NCI-H1105 (cell line): Measurements from ENCODE around the gene FBXO31.
"Not testable (repeated sequence)": the region's sequence is repeated elsewhere in the genome, so short reads cannot be mapped to it uniquely, and the experiment has no call there.

Source experiments
- DNase-seq: peaks from one replicate; lab custom pipeline; 2025; lab: John Stamatoyannopoulos, UW

The FBXO31 gene

DNA sequence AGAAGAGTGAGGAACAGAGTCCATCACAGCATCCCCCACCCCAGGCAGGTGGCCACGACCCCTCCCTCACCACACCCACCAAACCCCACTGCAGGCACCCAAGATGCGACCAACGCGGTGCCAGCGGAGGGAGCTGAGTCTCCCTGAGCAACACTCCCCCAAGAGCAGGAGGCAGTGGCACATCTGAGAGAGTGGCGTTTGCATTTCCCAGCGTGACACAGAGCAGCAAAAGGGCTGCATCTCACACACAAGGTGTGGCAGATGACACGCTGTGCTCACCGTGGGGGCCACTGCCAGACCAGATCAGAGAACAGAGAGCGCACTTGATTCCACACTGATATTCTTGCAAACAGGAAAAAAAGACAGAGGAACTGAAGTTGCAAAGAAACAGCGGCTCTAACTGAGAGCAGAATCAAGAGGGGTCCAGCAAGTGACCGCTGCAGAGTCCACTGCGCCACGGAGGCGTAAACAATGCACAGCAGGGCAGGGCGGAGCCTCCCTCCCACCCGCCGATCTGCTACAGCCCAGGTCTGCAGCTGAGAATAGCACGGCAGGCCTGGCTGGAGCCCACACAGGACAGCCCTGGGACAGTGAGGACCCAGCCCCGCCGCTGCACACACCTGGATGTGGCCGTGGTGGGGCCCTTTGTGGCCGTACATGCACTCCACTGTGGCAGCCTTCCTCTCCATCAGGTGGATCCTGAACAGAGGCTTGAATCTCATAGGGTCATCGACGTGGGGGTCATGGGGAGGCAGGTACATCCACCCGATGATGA is 40.4 kb downstream of the FBXO31 start:
- no peak for DNase-seq

GRCh38 chr16:87342504-87342903 is 41.1 kb downstream of the FBXO31 start:
- DNase-seq: no peak

- DNase-seq: no peak
Observed at GRCh38 chr16:87340198-87340597, 43.4 kb downstream of the FBXO31 start.

GRCh38 chr16:87339724-87340105 is 43.9 kb downstream of the FBXO31 start:
- DNase-seq: not testable (repeated sequence)

DNA sequence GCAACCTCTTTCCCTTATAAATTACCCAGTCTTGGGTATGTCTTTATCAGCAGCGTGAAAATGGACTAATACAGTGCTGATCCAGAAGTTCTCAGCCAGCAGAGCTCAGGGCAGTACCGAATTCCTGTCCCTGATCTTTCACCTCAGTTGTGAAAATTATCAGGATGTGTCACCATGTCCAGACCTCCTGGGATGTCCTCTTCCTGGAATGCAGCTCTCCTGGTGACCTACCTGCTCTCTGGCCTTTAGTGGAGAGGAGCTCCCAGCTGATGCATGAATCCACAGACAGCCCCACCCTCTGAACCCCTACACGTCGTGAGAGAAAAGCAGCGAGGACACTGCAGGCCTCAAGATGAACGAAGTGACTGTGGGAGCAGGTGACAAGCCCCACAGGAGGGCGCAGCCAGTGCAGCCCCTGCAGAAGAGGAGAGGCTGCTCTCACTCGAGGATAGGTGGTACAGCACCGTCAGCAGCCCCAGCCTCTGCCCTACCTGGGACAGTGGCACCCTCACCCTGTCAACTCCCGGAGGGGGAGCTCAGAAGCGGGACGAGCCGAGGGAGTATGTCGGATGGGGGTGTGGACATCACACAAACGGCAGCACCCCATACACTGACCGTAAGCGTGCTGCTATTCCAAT is 44.4 kb downstream of the FBXO31 start:
- DNase-seq: no peak

- DNase-seq: no peak
Observed at GRCh38 chr16:87338155-87338765, 45.3 kb downstream of the FBXO31 start.

- DNase-seq: no peak
Observed at GRCh38 chr16:87337262-87337771, 46.3 kb downstream of the FBXO31 start.

- no peak for DNase-seq
Observed at GRCh38 chr16:87336434-87337240, 46.9 kb downstream of the FBXO31 start.

- DNase-seq: no peak
Observed at GRCh38 chr16:87335625-87336433, 47.7 kb downstream of the FBXO31 start.

GRCh38 chr16:87334651-87335624 is 48.6 kb downstream of the FBXO31 start:
- no peak for DNase-seq

DNA sequence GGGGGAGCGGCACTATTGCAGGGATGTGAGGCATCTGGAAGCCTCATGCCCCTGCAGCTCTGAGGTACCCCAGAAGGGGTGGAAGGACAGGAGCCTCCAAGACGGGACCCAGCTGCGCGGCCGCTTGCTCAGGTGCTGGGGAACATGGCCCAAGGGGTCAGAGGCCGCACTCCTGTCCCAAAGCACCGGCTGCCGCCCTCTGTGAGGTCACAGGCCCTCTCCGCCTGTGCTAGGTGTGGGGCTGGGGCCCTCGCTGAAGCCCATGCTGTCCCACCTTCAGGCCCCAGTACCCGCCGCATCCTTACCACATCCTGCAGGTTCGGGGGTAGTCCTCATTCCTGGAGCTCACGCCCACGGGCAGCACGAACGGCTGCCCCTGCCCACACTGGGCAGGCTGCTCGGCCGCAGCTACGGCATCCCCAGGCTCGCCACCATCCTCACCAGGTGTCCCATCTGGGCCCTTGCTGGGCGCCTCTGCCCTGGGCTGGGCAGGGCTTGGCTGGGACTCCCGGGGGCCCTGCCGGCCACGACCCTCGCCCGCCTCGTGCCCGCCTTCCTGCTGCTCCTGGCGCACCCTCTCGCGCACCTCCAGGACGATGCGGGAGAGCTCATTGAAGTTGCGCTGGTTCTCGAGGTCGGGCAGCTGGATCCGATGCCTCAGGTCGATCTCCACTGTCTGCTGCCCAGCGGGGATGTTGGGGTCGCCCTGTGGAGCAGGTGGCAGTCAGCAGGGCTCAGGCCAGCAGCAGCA is 49.8 kb downstream of the FBXO31 start:
- DNase-seq: no peak

GRCh38 chr16:87333101-87333500 is 50.5 kb downstream of the FBXO31 start:
- no peak for DNase-seq

DNA sequence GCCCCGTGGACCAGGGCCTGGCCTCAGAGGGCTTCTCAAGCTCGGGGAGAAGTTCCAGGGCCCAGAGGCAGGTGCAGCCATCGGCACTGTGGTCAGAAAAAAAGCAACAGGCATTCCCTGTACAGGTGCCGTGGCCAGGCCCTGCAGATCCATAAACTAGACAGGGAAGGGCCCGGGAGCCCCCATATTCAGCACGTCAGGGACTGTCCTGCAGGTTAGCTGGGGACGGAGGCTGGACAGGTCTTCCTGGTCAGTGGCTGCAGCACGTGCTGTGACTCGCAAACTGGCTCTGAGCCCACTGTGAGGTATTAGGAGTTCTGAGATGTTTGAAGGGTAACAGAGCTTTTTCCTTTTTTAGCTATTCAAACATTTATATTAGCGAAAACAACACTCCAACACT is 51.4 kb downstream of the FBXO31 start:
- no peak for DNase-seq

- DNase-seq: no peak
Observed at GRCh38 chr16:87331241-87331801, 52.3 kb downstream of the FBXO31 start.

- no peak for DNase-seq
Observed at GRCh38 chr16:87330646-87331045, 52.9 kb downstream of the FBXO31 start.

GRCh38 chr16:87330257-87330624 is 53.3 kb downstream of the FBXO31 start:
- DNase-seq: no peak

DNA sequence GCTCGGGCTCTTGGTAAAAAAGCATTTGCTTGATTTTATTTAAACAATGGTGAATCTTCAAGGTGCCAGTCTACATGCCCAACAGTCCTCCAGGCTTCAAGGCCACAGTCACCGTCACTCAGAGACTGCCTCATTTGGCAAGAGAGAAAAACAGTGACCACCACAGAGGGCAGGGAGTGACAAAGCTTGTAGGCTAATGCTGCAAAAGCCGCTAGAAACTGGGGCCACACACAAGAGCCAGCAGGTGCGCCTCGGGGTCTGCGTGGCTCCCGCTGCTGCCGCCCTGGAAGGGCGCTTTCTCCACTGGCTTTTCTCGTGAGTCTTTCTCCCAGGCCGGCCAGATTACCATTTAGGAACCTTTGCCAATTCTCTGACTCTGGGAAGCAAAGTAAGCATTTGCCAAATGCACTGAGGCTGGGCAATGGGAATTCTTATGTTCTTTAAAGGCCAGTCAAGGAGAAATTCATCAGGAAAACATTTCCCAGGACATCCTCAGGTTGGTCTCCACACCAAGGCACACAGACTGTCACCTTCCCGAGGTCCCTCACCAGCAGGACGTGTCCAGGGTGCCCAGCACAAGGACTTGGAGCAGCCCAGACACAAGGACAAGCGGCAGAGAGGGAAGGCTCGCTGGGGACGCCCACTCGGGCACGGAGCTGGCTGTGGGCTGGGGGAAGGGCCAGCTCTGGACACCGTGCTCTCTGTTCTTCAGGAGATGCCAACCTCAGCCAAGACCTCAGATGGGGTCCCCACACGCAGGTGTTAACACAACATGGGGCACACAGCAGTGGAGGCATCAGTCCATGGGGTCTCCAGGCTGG is 53.9 kb downstream of the FBXO31 start:
- DNase-seq: no peak

DNA sequence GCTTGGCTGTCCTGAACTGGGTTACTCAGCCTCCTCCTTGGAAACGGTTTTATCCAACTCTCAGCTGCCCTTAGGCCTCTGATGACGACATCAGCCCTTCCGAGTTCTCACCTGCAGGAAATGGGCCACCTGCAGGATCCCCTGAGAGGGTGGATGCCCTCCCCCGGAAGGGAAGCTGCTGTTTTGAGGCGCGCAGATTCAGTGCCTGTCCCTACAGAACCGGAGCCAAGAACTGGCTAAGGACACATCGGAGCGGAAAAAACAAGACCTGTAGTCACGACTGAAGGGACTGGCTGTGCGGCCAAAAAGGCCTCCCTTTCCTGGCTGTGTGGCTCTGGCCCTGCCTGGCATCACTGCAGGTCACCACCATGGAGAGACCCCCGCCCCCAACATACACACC is 54.7 kb downstream of the FBXO31 start:
- no peak for DNase-seq
